HG02852 (cell line): Measurements from ENCODE around the gene ZRANB3.

Experiments
- ATAC-seq: cut with Tn5 transposase; IDR thresholded peaks from one replicate; pipeline ENCODE4 v1.9.1; 2021; ENCODE audit warnings: mild to moderate bottlenecking, moderate library complexity; ENCODE audit not compliant: unreplicated experiment

The ZRANB3 gene

DNA sequence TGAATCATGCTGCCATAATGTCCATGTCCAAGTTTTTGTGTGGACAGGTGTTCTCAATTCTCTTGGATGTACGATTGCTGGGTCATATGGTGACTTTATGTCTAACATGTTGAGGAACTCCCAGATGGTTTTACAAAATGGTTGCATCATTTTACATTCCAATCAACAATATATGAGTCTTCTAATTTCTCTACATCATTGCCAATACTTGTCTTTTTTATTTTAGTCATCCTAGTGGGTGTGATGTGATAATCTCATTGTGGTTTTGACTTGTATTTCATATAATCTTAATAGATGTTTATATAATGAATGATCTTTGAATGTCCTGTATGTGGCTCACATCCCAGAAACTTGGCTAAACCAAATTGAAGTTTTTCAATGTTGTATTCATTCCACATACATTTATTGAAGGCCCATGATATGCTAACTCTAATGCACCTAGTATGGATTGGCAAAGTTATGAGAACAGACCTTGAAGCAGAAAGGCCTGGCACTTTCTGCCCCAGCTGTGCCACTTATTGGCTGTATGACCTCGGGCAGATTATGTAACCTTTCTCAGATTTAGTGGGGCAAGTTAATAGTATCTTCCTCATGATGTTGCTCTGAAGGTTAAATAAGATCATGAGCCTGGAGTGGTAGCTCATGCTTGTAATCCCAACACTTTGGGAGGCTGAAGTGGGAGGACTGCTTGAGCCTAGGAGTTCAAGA is 273.5 kb downstream of the ZRANB3 start:
- ATAC-seq: no peak

DNA sequence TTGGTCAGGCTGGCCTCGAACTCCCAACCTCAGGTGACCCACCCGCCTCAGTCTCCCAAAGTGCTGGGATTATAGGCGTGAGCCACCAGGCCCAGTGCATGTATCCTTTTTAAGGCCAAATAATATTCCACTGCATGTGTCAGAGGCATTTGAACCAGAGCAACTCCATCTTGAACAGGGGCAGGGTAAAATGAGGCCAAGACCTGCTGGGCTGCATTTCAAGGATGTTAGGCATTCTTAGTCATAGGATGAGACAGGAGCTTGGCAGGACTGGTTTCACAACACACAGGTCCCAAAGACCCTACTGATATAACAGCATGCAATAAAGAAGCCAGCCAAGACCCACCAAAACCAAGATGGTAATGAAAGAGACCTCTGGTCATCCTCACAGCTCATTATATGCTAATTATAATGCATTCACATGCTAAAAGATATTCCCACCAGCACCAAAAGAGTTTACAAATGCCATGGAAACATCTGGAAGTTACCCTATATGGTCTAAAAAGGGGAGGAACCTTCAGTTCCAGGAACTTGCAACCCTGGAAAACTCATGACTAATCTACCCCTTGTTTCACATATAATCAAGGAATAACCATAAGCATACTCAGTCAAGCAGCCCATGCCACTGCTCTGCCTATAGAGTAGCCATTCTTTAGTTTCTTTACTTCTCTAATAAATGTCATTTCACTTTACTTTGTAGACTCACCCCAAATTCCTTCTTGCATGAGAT is 274.3 kb downstream of the ZRANB3 start:
- no peak for ATAC-seq

DNA sequence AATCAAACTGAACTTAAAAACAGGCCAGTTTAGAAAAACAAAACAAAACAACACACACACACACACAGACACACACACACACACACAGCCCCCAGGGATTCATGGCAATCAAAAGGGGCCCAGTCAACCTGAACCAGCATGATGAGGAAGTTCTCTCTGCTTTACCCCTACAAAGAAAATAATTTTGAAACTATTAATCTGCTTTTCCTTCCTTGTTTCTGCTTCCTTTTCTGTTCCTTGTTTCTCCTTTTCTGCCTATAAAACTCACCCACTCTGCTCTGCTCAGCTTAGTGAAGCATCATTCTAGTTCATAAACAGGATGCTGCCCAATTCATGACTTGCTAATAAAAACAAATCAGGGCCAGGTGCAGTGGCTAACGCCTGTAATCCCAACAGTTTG is 275.8 kb downstream of the ZRANB3 start:
- ATAC-seq: no peak

DNA sequence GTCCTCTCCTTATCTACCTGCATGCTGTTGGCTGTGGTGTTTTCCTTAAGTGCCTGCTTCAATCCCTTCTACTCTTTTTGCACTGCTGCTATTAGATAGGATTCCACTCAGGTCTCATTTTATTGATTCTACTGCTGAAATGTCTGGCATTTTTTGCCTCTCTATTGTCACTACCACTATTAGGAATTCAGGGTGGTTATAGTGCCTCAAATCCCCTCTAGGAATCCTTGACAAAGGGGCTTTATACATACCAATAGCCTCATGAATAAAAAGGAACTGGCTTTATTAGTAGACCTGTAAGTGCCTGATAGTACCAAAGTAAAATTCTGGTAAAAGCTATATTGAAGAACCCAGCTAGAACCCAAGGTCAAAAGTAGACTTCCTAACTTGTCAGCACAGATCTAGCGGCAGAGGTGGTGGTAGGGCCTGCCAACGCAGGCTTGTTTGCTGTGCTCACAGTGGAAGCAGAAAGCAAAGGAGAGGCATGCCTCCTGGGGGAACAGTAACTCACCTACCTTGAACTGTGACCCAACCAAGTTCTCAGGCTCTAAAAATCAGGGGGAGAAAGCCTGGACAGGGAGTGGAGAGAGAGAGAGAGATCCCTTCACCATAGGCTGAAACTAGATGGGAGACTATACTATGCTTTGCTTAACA is 278.1 kb downstream of the ZRANB3 start:
- ATAC-seq: no peak

GRCh38 chr2:135248611-135249010 is 282.4 kb downstream of the ZRANB3 start:
- ATAC-seq: no peak

DNA sequence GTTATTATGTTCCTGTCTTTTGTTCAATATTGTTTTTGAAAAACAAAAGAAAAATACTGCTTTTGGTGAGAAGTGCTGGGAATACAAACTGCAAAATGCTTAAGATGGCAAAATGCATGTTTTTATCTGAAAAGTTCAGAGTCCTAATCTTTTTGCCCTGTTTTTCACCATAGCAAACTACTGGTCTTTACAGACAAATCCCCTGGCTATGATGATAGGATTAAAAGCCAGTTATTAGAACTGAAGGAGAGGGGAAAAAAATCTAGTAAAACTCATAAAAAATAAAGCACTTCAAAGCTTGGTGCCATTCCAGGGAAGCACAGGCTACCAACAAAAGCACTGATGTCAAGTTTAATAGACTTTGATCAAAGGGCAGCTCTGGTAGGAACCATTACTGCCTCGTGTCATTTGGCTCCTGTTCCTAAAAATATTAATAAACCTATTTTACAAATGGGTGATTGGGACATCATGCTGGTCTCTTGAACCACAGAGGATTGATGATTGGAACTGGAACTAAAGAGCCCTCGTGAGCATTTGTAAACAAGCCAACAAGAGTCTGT is 284.2 kb downstream of the ZRANB3 start:
- no peak for ATAC-seq

DNA sequence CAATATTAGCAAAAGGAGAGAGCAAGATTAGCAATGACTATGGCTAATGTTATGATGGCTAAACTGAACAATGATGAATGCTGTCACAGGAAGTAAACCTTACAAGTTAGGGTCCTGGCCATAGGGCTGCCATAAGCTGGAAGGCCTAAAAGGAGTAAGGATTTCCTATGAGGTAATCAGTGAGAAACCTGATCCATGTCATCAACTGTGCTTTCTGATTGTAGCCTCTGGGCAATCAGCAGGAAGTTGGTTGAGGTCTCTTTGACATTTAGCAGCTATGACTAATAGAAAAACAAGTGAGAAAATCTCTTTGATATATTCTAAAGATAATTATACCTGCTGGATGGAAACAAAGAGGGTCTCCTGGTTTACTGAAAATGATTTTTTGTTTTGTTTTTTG is 285.9 kb downstream of the ZRANB3 start:
- no peak for ATAC-seq

DNA sequence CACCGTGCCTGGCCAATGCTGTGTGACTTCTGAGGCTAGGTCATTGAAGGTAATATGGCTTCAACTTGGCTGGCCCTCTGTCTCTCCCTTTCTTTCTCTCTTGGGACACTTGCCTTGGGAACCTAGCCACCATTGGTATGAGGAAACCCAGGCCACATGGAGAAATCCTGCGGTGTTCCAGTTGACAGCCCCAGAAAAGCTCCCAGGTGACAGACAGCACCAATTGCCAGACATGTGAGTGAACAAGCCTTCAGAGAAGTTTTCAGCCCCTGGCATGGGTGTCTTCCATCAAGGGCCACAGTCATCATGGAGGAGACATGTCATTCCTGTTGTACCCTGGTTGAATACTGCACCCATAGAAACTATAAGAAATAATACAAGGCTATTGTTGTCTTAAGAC is 292.4 kb downstream of the ZRANB3 start:
- ATAC-seq: no peak

- ATAC-seq: no peak
Observed at GRCh38 chr2:135230150-135230549, 300.9 kb downstream of the ZRANB3 start.

DNA sequence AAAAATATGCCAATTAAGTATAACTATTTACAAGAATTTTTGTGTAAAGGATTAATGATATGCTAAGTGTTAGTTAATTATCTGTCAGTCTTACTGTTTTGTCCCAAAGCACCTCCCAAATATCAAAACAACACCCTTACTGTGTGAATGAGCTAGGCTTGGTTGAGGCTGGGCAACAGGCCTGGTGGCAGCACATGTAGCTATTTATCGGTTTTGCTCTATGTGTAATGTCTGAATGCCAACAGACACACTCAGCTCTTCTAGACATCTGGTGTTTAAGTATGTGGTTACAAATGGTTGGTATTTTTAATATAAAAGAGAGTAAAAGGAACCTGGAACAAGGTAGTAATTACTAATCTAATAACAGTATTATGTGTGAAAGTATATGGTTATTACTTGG is 303.6 kb downstream of the ZRANB3 start:
- ATAC-seq: no peak

DNA sequence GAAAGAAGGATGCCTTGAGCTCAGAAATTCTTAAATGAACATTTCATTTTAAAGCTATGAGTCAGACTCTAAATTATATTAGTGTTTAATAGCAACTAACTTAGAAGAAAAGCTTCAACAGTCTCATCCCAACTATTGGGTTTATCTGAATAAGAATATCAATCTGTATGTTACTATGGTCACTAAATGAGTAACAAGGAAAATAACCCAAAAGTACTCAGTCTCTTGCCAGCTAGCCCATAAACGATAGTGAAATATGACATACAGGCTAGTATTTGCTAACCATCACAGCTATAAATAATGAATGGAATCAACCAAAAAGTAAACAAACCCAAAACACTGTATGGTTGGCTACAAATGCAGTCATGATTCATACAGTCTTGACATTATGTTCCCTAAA is 304.1 kb downstream of the ZRANB3 start:
- no peak for ATAC-seq

DNA sequence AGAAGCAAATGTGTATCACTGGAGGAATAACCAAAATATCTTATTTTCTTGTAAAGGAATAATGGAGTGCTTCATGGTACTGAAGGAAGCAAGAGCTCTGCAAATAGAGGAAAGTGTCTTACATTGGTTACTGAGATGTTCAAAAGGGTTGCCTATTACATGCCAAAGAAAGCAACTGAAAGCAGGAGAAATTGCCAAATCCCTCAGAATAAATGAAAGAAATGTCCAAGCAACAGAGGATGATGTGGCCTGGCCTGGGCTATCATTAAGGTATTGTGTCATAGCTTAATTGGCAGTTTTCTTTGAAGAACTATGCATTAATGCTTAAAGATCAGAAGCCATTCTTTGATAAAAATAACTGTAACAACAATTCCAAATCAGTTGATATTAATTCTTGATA is 305.2 kb downstream of the ZRANB3 start:
- ATAC-seq: no peak

GRCh38 chr2:135219226-135219625 is 311.8 kb downstream of the ZRANB3 start:
- no peak for ATAC-seq

DNA sequence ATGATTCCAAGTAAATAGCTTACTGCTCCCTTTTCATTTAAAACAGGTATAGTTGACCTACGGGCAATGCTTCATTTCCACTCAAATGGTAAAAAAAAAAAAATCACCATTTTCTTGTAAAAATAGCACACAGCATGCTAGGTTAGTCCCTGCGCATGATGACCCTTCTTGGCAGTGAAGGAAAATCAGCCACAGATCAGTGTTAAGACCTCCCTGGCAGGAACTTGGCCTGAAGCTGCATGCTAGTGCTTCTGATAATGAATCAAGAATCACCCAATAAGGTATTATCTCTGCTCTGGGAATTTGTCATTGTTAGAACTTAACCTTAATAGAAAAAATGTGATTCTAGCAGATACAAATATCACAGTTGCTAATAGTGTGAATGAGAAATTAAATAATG is 312.6 kb downstream of the ZRANB3 start:
- ATAC-seq: no peak

GRCh38 chr2:135212757-135213156 is 318.3 kb downstream of the ZRANB3 start:
- ATAC-seq: no peak

DNA sequence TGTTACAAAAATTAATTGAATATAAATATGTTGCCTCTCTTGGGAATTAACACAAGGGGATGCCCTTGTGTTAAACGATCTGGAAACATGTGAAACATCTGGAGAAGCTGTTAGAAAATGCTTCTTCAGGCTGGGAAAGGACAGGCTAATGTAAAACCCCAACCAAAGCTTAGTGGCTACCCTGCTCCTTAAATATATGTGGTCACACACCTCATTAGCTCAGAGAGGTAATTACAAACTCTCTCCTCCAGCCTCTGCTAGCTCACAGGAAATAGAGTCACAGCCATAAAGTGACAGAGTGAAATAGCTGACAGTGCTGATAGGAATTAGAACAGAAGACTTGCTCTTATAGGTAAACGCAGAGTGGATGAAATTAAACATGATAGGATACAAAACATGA is 323.0 kb downstream of the ZRANB3 start:
- ATAC-seq: no peak

GRCh38 chr2:135203944-135204343 is 327.1 kb downstream of the ZRANB3 start:
- ATAC-seq: no peak

- no peak for ATAC-seq
Observed at GRCh38 chr2:135202751-135203150, 328.3 kb downstream of the ZRANB3 start.

- no peak for ATAC-seq
Observed at GRCh38 chr2:135198481-135198880, 332.5 kb downstream of the ZRANB3 start.

DNA sequence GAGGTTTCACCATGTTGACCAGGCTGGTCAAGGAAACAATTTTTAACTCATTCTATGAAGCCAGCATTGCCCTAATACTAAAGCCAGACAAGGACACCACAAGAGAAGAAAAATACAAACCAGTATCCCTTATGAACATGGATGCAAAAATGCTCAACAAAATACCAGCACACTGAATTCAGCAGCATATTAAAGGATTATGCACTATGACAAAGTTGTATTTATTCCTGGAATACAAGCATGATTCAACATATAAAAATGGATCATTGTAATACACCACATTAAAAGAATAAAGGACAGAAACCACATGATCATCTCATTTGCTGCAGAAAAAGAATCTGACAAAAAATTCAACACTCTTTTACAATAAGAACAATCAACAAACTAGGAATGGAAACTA is 340.2 kb downstream of the ZRANB3 start:
- no peak for ATAC-seq

DNA sequence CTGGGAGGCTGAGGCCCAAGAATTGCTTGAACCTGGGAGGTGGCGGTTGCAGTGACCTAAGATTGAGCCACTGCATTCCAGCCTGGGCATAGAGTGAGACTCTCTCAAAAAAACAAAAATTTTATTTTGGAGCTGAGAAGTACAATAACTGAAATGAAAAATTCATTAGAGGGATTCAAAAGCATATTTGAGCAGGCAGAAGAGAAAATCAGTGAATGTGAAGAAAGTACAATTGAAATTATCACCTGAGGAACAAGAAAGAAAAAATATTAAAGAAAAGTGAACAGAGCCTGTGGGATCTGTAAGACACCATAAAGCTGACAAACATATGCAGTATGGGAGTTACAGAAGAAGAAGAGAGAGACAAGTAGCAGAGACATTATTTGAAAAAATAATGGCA is 341.9 kb downstream of the ZRANB3 start:
- no peak for ATAC-seq

- no peak for ATAC-seq
Observed at GRCh38 chr2:135187270-135187669, 343.7 kb downstream of the ZRANB3 start.
